Measurements from ENCODE around the gene ABHD15.

The ABHD15 gene

DNA sequence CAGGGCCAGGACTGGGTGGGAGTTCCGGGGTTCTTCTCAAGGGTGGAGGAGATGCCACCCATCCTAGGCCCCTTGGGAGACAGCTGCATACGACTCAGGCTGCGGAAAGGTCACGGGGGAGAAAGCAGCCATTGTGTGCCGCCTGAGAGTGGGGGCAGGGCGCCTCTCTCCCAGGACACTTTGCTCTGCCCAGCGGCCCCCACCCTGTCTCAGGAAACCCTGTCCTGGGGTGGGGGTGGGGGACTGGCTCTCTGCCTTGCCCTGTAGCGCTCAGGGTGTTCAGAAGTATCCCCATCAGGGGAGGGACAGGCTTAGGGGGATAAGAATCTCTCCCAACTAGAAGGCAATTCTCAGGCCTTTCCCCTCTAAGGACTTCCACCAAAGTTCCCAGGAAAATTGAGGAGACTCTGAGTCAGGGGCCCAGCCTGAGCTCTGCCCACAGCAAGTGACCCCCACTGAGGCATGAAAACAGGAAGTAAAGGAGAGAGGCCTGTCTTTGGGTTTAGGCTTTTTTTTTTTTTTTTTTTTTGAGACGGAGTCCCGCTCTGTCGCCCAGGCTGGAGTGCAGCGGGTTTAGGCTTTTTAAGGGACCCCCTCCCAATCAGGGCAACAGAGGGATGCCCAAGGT, 17.7 kb upstream of the ABHD15 start:
- TF ChIP-seq, protein P1, sequence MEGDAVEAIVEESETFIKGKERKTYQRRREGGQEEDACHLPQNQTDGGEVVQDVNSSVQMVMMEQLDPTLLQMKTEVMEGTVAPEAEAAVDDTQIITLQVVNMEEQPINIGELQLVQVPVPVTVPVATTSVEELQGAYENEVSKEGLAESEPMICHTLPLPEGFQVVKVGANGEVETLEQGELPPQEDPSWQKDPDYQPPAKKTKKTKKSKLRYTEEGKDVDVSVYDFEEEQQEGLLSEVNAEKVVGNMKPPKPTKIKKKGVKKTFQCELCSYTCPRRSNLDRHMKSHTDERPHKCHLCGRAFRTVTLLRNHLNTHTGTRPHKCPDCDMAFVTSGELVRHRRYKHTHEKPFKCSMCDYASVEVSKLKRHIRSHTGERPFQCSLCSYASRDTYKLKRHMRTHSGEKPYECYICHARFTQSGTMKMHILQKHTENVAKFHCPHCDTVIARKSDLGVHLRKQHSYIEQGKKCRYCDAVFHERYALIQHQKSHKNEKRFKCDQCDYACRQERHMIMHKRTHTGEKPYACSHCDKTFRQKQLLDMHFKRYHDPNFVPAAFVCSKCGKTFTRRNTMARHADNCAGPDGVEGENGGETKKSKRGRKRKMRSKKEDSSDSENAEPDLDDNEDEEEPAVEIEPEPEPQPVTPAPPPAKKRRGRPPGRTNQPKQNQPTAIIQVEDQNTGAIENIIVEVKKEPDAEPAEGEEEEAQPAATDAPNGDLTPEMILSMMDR (conservative IDR thresholded peaks at IDR 0.05; ENCODE audit: low read depth, low read length), result no peak
- DNase-seq (ENCODE audit: low read depth), result no peak
- no peak overlapping the region for H3K4me3 ChIP-seq (ENCODE audit: low read length)

DNA sequence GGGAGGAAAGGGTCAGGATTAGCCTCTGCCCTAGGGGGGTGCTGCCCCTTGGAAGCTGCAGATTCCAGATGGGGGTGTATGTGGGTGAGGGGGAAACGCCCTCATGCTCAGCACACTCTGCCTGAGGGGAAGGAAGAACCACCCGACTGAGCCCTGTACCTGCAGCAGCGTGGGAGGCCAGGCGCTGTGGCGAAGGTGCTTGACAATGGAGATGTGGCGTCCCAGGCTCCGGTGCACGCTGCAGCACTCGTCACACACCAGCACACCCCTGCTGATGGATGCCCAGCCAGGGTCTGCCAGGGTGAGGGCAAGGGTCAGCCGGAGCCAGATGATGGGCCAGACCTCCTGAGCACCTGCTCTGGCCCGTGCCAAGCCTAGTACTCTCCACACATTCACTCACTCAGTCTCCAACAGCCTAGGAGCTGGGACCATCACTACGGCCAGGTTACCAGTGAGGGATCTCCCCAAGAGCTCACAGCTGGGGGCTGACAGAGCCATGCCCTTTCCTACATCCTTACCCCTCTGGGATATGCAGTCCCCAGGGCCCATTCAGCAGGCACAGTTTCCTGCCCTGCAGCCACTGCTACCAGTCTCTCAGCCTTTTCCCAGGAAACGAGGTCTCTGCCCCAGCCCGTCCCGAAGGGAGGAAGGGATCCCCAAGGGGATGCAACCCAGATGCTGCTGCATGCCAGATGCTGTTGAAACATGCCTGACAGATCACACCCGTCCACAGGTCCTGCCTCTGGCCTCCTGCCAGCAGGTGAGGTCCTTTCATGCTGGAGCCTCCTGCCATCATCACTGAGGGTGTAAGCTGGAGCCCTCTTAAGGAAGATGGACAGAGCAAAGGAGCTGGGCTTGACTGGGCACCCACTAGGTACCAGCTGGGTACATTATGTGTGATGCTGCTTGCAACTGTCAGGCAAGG, 16.7 kb upstream of the ABHD15 start:
- TF ChIP-seq, protein P1 (conservative IDR thresholded peaks at IDR 0.05; ENCODE audit: low read depth, low read length), result no peak
- DNase-seq (ENCODE audit: low read depth), result no peak
- no peak overlapping the region for H3K4me3 ChIP-seq (ENCODE audit: low read length)

GRCh38 chr17:29582772-29583171, 15.9 kb upstream of the ABHD15 start:
- DNase-seq (ENCODE audit: low read depth), result no peak
- H3K4me3 ChIP-seq (ENCODE audit: low read length), result no peak overlapping the region
- TF ChIP-seq, protein P1 (conservative IDR thresholded peaks at IDR 0.05; ENCODE audit: low read depth, low read length), result no peak

GRCh38 chr17:29582254-29582765, 15.5 kb upstream of the ABHD15 start:
- no peak for DNase-seq (ENCODE audit: low read depth)
- H3K4me3 ChIP-seq (ENCODE audit: low read length), result no peak overlapping the region
- TF ChIP-seq, protein P1 (conservative IDR thresholded peaks at IDR 0.05; ENCODE audit: low read depth, low read length), result no peak

DNA sequence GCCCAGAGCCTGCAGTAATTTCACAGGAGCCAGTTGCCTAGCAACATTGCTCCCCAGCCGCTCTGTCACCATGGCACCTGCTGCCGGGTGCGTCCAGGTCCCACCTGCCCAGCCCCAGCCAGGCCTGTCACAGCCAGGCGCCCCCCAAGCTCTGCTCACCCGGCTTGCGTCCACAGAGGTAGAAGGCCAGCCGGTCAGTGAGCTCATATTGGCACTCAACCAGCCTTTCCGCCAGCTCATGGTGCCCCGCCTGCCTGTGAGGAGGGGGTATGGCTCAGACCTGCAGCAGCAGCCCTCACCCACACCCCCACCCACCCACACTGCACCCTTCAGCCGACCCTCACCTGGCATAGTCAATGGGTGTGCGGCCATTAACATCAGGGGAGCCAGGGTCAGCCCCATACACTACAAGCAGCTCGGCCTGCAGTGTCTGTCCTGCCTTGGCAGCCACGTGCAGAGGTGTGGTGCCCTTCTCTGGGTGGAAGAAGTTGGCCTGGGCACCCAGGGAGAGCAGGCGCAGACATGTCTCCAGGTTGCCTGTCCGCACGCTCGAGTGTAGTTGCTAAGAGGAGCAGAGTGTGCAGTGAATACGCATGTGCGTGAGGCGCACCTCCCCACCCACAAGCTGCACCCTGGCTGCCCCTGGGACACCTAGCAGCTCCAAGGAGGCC, 14.9 kb upstream of the ABHD15 start:
- DNase-seq (ENCODE audit: low read depth), result no peak
- no peak overlapping the region for H3K4me3 ChIP-seq (ENCODE audit: low read length)
- TF ChIP-seq, protein P1 (conservative IDR thresholded peaks at IDR 0.05; ENCODE audit: low read depth, low read length), result no peak

- H3K4me3 ChIP-seq (ENCODE audit: low read length), result no peak overlapping the region
- TF ChIP-seq, protein P1 (conservative IDR thresholded peaks at IDR 0.05; ENCODE audit: low read depth, low read length), result peak; percentile 91
- DNase-seq (ENCODE audit: low read depth), result no peak
Measured at GRCh38 chr17:29579866-29580771, 13.3 kb upstream of the ABHD15 start.
